Activated T-cell treated with anti-CD3 and anti-CD28 coated beads for 48 hours (primary cell): ENCODE results near the gene FNDC8.
"Not testable (repeated sequence)": the region's sequence is repeated elsewhere in the genome, so short reads cannot be mapped to it uniquely, and the experiment has no call there.

Experiments
- DNase-seq: peaks from one replicate; pipeline ENCODE4 v3.0.0-alpha.2; 2020; ENCODE audit warnings: low read depth

The FNDC8 gene

DNA sequence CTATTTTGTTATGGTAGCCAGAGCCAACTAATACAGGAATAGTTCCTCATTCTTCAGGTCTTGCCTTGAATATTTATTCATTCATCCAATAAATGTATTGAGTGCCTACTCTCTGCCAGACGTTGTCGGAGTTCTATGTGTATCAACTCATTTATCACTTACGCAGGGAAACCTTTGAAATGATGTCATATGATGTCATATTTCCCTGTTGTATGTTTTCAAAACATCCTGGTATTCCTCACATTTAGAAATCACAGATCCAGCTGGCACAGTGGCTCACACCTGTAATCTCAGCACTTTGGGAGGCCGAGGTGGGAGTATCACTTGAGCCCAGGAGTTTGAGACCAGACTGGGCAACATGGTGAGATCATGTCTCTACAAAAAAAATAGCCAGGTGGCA is 23.4 kb downstream of the FNDC8 start:
- DNase-seq: no peak

DNA sequence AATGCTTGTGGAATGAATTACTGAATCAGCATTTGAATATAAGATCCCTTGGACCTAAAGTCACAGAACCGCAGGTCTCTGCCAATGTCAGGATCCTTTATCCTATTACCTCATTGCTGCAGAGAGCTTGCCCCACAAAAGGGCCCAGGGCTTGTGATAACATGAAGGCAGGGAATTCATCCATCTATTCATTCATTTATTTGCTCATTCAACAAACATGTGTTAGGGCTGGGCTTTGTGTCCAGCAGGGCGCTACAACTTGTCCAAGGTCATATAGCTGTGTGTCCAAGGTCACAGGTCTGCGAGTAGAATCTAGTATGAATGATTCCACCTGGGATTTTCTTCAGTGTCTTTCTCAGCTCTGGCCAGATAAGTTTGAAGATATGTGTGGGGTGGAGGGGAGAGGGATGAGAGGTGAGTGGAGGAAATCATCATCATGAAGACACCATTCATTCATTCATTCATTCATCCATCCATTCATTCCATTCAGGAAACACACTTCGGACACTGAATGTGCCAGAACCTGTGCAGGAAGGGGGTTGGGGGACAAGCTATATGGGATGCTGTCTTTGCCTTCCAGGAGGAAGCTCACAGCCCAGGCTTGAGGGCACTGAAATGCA is 24.9 kb downstream of the FNDC8 start:
- DNase-seq: no peak

DNA sequence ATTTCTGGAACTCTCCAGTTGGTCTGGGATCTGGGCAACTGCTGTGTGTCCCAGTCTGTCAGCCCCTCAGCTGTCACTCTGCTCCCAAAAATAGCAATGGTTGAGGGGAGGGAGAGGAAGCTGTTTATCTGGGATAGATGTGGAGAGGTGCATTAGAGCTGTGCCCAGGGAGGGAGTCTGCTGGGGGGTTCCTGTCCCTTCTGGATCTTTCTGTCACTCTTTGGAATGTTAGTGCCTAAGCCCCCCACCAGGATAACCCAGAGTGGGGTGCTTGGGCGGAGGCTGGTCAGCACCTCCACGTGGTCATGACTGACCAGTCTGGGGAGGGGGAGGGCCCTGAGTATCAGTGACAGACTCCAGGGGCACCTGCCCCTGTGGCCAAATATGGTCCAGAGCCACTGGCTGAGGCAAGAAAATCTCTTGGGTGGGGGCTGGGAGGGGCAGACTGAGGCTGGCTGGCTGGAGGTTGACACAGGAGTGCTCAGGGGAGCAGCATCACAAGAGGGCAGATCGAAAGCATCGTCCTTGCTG is 26.0 kb downstream of the FNDC8 start, which contains the start of gene UNC45B:
TSS of gene UNC45B (plus strand) at position 443 of the 531 bp plus-strand sequence. CDS start 447 bp downstream, outside the sequence.
- no peak for DNase-seq

DNA sequence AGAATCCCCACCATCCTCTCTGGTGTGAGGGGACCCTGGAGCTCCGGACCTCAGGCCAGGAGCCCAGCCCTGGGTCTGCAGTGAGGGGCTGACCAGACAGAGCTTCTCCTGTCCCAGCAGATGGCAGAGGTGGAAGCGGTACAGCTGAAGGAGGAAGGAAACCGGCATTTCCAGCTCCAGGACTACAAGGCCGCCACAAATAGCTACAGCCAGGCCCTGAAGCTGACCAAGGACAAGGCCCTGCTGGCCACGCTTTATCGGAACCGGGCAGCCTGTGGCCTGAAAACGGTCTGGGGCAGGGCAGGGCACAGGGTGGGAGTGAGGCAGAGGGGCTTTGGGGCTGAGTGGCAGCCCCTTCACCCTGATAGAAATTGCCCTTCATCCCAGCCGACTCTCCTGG is 26.7 kb downstream of the FNDC8 start:
- no peak for DNase-seq

DNA sequence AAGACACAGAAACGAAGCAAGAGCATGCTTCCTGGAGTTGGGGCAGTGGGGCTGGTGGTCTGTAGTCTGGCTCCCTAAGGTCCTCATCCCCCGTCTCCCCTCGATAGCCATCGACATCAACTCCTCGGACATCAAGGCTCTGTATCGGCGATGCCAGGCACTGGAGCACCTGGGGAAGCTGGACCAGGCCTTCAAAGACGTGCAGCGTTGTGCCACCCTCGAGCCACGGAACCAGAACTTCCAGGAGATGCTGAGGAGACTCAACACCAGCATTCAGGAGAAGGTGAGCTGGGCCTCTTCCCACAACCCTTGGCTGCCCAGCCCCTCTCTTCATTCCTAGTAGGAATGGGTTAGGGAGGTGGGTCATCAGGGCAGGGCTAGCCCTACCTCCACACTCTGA is 28.5 kb downstream of the FNDC8 start:
- DNase-seq: no peak

DNA sequence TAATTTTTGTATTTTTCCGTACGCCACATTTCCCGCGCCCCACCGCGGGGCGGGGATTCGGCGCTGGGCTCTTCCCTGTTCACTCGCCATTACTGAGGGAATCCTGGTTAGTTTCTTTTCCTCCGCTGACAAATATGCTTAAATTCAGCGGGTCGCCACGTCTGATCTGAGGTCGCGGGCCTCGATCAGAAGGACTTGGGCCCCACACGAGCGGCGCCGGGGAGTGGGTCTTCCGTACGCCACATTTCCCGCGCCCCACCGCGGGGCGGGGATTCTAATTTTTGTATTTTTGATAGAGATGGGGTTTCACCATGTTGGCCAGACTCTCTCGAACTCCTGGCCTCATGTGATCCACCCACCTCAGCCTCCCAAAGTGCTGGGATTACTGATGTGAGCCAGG is 29.7 kb downstream of the FNDC8 start:
- DNase-seq: not testable (repeated sequence)

DNA sequence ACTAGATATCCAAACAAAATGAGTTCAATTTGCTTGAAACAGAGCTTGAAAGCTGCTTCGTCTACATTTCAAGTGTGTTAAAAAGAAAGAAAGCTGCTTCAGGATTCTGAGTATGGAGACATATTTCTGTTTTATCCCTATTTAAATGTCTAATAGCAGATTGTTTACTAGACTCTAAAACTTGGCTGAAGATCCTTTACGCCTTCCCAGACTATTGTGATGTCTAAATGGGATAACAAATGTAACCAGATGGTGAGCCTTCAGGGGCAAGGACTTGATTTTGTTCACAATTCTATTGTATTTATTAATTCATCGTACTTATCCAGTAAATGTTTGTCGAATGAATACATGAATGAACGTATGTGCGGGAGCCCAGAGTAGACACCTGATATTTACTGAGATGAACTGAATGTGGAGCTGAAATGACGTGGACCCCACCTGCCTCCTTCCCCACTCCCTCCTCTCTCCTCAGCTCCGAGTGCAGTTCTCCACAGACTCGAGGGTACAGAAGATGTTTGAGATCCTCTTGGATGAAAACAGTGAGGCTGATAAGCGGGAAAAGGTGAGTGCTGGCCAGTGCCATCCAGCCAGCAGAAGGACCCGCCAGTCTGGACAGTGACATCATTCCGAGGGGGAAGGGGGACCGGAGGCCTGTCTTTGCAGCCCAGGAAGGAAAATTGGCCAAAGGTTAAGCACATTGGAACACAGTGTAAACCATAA is 31.2 kb downstream of the FNDC8 start:
- no peak for DNase-seq

DNA sequence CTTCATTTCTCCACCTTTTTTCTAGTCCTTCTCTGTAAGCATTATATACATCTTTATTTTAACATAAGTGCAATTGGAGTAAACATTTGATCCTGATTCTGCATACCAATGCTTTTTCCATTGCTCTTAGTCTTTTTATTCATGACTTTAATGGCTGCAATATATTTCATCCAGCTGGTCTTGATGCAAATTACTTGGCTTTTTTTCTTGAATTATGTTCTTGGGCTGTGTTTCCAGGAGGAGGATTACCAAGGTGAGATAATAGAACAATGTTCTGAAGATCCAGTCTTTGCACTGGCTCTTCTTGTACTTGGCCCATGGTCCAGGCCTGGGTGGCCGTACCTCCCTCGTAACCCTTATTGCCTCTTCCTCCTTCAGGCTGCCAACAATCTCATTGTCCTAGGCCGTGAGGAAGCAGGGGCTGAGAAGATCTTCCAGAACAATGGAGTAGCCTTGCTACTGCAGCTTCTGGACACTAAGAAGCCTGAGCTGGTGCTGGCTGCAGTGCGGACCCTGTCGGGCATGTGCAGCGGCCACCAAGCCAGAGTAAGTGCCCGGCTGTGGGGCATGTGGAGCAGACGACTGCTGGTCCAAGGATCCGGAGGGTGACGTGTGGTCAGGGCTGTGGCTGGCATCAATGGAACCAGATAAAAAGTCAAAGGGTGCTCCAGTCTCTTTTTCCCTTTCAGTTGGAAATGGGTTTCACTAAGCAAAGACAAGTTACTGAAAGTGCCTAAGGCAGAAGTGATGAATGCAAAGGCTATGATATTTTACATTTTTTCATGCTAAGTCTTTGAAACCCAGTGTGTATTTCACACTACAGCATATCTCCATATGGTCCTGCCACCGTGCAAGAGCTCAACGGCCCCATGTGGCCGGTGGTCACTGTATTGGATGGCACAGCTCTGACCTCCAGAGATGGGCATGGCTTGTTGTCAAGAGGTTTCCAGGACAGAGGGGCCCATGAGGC is 33.1 kb downstream of the FNDC8 start:
- DNase-seq: no peak

DNA sequence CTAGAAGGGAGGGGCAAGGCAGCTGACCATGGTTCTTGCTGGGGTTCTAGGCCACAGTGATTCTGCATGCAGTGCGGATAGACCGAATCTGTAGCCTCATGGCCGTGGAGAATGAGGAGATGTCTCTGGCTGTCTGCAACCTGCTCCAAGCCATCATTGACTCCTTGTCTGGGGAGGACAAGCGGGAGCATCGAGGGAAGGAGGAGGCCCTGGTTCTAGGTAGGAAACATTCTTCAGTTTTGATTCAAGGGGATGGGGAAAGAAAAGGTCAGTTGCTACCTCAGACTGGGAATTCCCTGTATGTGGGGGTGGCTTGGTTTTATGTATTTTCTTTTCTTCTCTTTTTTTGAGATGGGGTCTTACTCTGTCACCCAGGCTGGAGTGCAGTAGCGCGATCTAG is 33.8 kb downstream of the FNDC8 start:
- DNase-seq: no peak

DNA sequence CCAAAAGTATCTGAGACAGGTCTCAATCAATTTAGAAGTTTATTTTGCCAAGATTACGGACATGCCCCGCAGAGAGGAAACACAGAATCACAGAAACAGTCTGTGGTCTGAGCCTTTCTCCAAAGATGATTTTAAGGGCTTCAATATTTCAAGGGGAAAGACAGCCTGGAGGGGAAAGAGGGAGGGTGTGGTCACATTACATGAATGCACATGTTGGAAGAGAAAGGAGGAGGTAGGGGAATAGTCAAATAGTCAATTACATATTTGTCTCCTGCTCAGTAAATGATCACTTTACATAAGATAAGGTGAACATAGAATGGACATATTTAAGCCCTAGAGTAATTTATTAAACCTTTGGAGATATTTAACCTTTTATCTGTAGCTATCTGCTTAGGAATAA is 38.5 kb downstream of the FNDC8 start:
- DNase-seq: no peak

DNA sequence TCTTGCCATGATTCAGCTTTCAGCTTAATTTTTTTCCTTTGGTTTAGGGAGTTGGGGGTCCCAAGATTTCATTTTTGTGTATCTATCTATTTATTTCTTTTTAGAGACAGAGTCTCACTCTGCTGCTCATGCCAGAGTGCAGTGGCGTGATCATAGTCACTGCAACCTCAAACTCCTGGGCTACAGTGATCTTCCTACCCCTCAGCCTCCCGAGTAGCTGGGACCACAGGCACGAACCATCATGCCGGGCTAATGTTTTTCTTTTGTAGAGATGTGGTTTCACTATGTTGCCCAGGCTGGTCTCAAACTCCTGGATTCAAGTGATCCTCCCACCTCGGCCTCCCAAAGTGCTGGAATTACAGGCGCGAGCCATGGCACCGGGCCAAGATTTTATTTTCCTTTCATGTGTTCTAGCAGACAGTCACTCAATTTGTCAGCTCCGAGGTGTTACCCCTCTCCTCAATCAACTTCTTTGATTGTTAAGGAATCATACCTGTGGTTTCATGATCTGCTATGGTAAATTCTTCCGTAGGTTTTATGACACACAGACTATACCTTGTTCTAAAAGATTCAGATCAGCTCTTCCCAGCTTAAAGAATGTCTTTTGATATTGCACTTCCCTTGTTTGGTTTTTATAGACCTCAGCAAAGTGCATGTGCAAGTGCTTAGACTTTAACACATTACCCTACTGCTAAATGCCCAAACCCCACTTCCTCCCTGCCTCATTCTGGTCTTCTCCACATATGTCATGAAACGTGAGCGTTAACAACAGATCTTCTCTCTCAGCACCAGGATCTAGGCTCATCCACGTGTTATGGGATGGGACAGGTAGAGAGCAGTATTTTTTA is 39.2 kb downstream of the FNDC8 start:
- DNase-seq: no peak

DNA sequence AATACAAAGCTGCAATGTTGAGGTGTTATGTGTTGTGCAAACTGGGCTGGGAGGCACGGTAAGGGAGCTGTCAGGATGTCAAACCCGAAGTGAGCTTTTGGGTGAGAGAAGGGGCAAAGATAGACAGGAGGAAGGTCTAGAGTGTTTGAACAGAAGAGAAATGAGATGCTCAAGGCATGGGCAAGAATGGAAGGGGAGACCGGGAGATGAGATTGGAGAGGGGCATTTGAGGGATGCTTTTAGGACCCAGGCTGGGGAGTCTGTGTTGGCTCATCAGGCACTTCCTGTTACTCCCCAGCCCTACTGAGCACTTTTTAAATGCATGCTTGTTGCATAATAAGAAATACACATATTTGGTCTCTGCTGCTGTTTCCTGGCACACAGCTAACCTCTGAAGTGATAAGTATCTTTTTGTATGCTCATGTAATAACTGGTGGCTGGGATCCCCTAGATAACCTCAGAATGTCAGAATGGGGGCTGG is 39.9 kb downstream of the FNDC8 start:
- DNase-seq: no peak

DNA sequence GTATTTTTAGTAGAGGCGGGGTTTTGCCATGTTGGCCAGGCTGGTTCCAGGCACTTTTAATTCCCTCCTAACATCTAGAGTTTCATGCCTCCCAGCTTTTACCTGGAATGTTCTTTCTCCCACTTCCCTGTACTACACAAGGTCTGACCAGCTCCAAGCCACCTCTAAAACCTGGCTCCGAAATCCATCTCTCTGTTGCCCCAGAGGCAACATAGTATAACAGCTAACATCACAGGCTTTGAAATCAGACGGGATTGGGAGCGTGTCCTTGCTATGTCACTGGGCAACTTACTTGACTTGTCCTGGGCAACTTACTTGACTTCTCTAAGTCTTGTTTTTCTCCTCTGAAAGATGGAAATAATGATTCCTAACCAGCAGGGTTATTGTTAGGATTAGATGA is 41.3 kb downstream of the FNDC8 start:
- DNase-seq: no peak

DNA sequence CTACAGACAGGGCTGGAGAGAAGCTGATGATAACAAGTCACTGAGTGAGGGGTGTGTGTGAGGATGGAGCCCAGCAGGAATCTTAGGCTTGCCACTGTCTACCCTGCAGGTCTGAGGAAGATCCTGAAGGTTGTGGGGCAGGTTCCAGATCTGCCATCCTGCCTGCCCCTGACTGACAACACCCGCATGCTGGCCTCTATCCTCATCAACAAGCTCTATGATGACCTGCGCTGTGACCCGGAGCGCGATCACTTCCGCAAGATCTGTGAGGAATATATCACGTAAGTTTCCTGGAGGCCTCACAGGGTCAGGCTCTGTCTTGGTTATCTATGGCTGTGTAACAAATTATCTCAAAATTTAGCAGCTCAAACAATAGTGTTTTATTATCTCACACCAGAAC is 42.5 kb downstream of the FNDC8 start:
- no peak for DNase-seq

DNA sequence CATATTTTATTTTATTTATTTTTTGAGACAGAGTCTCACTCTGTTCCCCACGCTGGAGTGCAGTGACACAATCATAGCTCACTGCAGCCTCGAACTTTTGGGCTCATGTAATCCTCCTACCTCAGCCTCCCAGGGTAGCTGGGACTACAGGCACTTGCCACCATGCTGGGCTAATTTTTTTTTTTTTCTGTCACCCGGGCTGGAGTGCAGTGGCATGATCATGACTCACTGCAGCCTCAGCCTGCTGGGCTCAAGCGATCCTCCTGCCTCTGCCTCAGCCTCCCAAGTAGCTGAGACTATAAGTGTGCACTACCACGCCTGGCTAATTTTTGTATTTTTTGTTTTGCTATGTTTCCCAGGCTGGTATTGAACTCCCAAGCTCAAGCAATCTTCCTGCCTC is 43.3 kb downstream of the FNDC8 start:
- no peak for DNase-seq

DNA sequence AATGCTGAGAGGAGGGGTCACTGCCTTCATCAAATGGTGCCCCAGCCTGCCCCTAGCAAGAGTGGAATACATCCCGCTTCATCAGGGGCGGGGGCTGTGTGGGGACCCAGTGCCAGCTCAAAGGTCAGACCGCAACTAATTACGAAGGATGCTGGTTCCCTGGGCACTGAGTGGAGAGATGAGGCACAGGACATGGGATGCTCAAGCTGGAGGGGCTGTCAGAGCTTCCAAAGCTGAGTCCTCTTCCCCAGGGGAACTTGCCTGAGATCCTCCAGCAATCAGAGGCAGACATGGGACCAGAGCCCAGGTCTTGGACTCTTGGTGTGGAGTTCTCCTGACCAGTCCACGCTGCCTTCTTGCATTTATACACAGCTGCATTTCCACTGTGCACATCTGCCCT is 45.1 kb downstream of the FNDC8 start:
- DNase-seq: no peak

DNA sequence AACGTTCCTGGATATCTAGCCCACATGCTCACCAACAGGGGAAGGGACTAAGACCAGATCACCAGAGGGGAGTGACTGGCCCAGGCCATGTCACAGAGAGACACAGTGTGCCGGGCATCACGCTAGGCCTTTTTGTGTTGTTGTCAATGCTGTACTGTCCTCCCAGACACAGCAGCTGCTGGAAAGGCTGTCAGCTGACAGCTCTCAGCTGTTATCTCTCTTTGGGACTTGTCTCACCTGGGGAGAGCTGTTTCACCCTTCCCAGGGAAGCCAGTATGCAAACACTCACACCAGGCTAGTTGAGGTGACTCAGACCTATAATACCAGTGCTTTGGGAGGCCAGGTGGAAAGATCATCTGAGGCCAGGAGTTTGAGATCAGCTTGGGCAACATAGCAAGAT is 45.6 kb downstream of the FNDC8 start:
- no peak for DNase-seq

DNA sequence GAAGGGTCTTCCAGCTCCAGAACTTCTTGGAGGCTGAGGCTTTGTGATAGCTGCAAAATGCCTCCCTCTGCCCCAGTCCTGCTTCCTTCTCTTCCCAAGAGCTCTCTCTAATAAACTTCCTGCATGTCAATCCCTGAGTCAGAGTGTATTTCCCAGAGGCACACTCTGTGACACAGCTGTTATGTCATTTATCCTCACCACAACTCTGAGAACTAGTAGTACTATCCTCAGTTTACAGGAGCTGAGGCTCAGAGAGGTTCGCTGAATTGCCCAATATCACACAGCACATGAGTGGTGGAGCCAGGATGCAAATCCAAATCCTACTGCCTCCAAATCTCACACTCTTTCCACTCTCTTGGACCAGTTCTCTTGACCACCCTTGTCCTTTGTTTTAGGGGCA is 46.3 kb downstream of the FNDC8 start:
- no peak for DNase-seq

DNA sequence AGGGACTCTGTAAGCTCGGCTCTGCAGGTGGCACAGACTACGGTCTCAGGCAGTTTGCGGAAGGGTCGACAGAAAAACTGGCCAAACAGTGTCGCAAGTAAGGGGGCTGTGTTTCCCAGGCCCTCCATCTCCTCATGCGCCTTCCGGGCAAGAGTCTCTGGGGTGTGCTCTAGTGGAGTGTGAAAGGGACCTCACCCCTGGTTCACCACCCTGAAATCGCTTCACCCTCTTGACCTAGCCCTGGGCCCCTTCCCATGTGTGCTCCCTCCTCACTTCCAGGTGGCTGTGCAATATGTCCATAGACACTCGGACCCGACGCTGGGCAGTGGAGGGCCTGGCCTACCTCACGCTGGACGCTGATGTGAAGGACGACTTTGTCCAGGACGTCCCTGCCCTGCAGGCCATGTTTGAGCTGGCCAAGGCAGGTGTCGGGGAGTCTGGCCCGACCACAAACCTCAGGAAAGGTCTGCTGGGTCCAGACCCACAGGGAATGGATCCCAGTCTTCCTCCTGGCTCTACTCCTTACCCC is 48.5 kb downstream of the FNDC8 start:
- DNase-seq: no peak

DNA sequence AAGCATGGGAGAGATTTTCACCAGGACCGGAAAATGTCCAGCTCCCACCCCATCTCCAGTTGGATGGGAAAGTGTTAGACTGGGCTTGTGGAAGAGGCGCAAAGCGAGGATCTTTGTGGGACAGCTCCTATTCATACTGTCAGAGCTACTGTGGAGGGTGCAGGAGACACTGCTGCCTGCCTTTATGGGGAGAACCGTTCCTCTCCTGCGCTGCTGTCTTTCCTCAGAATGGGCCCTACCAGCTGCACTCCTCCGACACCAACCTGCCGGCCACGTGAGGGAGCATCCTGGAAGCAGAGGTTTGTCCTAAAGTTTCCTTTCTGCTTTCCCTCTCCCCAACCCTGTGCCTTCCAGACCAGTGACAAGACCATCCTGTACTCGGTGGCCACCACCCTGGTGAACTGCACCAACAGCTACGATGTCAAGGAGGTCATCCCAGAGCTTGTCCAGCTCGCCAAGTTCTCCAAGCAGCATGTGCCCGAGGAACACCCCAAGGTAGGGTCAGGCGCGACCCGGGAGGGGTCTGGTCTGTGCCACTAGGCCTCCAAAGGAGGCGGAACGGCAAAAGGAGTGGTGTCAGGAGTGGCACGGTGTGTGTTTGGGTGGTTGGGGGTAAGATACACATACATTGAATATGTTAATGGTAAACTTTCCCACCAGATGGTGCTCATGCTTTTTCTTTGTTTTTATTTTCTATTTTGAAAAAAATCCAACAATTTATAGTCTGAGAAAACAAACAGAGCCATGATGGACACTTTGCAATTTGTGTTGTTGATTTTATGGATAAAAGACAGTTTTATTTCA is 49.8 kb downstream of the FNDC8 start:
- no peak for DNase-seq
